ENCODE data around the gene LIN28A.

GRCh38 chr1:26471498-26472319, 61.1 kb downstream of the LIN28A start:
- no peak for TF ChIP-seq POLR2A (IDR thresholded peaks at IDR 0.05)
- no peak for TF ChIP-seq CTCF (IDR thresholded peaks at IDR 0.05)

Measured in tibial nerve (tissue), 3 donors.